HG03159 (cell line): Measurements from ENCODE around the gene ZBTB20.

Experiments
- ATAC-seq: cut with Tn5 transposase; IDR thresholded peaks from one replicate; pipeline ENCODE4 v1.9.1; 2021; ENCODE audit warnings: mild to moderate bottlenecking, moderate library complexity; ENCODE audit not compliant: unreplicated experiment

Gene ZBTB20

GRCh38 chr3:114644367-114644766, 502.7 kb downstream of the ZBTB20 start:
- ATAC-seq = no peak

- ATAC-seq = no peak
Observed at GRCh38 chr3:114642951-114643741, 503.9 kb downstream of the ZBTB20 start.

- ATAC-seq = no peak
Observed at GRCh38 chr3:114640126-114640525, 507.0 kb downstream of the ZBTB20 start.

GRCh38 chr3:114639171-114639570, 507.9 kb downstream of the ZBTB20 start:
- ATAC-seq = no peak

GRCh38 chr3:114635878-114636277, 511.2 kb downstream of the ZBTB20 start:
- no peak for ATAC-seq

- no peak for ATAC-seq
Observed at GRCh38 chr3:114634635-114635034, 512.5 kb downstream of the ZBTB20 start.

GRCh38 chr3:114632757-114633424, 514.2 kb downstream of the ZBTB20 start:
- no peak for ATAC-seq

- no peak for ATAC-seq
Observed at GRCh38 chr3:114627770-114628169, 519.3 kb downstream of the ZBTB20 start.

- ATAC-seq = no peak
Observed at GRCh38 chr3:114626751-114627150, 520.3 kb downstream of the ZBTB20 start.

- ATAC-seq = no peak
Observed at GRCh38 chr3:114624571-114625181, 522.4 kb downstream of the ZBTB20 start.

- no peak for ATAC-seq
Observed at GRCh38 chr3:114624047-114624445, 523.0 kb downstream of the ZBTB20 start.

GRCh38 chr3:114623420-114624046, 523.6 kb downstream of the ZBTB20 start:
- no peak for ATAC-seq

GRCh38 chr3:114622001-114622400, 525.1 kb downstream of the ZBTB20 start:
- ATAC-seq = no peak

GRCh38 chr3:114619771-114620170, 527.3 kb downstream of the ZBTB20 start:
- no peak for ATAC-seq

GRCh38 chr3:114615523-114616085, 531.5 kb downstream of the ZBTB20 start:
- no peak for ATAC-seq

GRCh38 chr3:114609973-114610630, 537.0 kb downstream of the ZBTB20 start:
- no peak for ATAC-seq

GRCh38 chr3:114608293-114608692, 538.8 kb downstream of the ZBTB20 start:
- no peak for ATAC-seq

GRCh38 chr3:114606336-114606735, 540.8 kb downstream of the ZBTB20 start:
- no peak for ATAC-seq

GRCh38 chr3:114600571-114600970, 546.5 kb downstream of the ZBTB20 start:
- ATAC-seq = no peak

- no peak for ATAC-seq
Observed at GRCh38 chr3:114597871-114598270, 549.2 kb downstream of the ZBTB20 start.

GRCh38 chr3:114597012-114597411, 550.1 kb downstream of the ZBTB20 start:
- no peak for ATAC-seq
